ENCODE results near the gene SMARCD2.
"Not testable (repeated sequence)": the region's sequence is repeated elsewhere in the genome, so short reads cannot be mapped to it uniquely, and the experiment has no call there.

The SMARCD2 gene

GRCh38 chr17:63796375-63796774 lies 46.1 kb downstream of the SMARCD2 start:
- not testable (repeated sequence) for DNase-seq

GRCh38 chr17:63792055-63792729 lies 50.3 kb downstream of the SMARCD2 start:
- no peak for DNase-seq

GRCh38 chr17:63790057-63790456 lies 52.4 kb downstream of the SMARCD2 start:
- DNase-seq: no peak

GRCh38 chr17:63786971-63787711 lies 55.3 kb downstream of the SMARCD2 start:
- no peak for DNase-seq

- DNase-seq: no peak
Observed at GRCh38 chr17:63786117-63786516, 56.4 kb downstream of the SMARCD2 start.

GRCh38 chr17:63785556-63785955 lies 56.9 kb downstream of the SMARCD2 start:
- DNase-seq: no peak

- no peak for DNase-seq
Observed at GRCh38 chr17:63783522-63783921, 59.0 kb downstream of the SMARCD2 start.
